ENCODE measurements around the gene FASTKD2.

DNA sequence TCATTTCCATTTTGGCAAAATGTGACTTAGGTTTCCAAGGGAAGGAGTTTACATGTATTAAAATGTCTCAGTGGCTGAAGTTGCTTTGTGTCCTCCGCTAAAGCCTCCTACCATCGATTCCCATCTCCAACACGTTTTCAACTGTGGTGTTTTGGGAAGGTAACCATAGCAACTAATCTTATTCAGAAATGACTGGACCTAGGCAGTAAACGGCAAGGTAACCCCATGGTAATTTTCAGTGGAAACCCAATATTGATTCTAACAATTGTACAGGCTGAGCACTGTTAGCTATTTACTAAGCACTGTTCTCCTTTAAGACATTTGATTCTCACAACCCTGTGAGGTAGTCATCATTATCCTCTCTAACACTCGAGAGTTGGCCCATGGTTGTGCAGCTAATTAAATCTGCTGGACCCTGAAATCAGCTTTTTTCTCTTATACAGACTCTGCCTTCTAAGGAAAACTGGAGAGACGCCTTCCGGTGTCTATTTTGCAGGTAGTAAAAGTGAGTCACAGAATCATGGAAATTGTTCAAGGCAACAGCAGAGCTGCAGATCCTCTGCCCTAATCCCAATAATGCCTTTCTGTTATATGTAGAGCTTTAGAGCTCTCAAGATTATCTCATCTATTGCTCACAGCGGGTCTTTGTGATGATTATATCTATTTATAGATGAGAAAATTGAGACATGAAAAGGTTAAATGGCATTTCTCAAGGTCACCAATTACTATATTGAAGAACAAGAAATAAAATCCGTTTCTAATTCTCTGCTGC lies 36.2 kb downstream of the FASTKD2 start:
- TF ChIP-seq, protein P1, sequence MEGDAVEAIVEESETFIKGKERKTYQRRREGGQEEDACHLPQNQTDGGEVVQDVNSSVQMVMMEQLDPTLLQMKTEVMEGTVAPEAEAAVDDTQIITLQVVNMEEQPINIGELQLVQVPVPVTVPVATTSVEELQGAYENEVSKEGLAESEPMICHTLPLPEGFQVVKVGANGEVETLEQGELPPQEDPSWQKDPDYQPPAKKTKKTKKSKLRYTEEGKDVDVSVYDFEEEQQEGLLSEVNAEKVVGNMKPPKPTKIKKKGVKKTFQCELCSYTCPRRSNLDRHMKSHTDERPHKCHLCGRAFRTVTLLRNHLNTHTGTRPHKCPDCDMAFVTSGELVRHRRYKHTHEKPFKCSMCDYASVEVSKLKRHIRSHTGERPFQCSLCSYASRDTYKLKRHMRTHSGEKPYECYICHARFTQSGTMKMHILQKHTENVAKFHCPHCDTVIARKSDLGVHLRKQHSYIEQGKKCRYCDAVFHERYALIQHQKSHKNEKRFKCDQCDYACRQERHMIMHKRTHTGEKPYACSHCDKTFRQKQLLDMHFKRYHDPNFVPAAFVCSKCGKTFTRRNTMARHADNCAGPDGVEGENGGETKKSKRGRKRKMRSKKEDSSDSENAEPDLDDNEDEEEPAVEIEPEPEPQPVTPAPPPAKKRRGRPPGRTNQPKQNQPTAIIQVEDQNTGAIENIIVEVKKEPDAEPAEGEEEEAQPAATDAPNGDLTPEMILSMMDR (IDR thresholded peaks at IDR 0.05) = no peak
- TF ChIP-seq EP300 (IDR thresholded peaks at IDR 0.05) (no peak), POLR2A (IDR thresholded peaks at IDR 0.05) (no peak)

Measured in ovary (tissue), 3 donors.